ENCODE data around the gene RIN1. TPM values are rescaled to one million over a fixed set of nuclear protein-coding genes. Genes with fewer than 3 reads are reported as not detected.

Gene RIN1
- total and polyA plus RNA-seq, 2 of the 13 experiments (the other 11 are each of a cell fraction or from before 2014, with no cell fraction given) = 2.4 to 4.1 TPM

GRCh38 chr11:66288671-66289547 lies 47.3 kb downstream of the RIN1 start, which contains the start of gene YIF1A (continued):
- TF ChIP-seq ZBED4 (CRISPR knock-in tag; IDR thresholded peaks at IDR 0.05; ENCODE audit: borderline replicate concordance) (no peak), HMGA1 (CRISPR knock-in tag; conservative IDR thresholded peaks at IDR 0.05) (no peak), ZBTB8A (CRISPR knock-in tag; IDR thresholded peaks at IDR 0.05; ENCODE audit: borderline replicate concordance, low read depth) (no peak), CCDC6 (CRISPR knock-in tag; IDR thresholded peaks at IDR 0.05) (peak; percentile 78; the same call in 1 of the 2 replicates), HOXA5 (CRISPR knock-in tag; IDR thresholded peaks at IDR 0.05) (no peak), ZFP36L1 (CRISPR knock-in tag; IDR thresholded peaks at IDR 0.05) (no peak), ZNF784 (CRISPR knock-in tag; IDR thresholded peaks at IDR 0.05; ENCODE audit: borderline replicate concordance) (no peak), RFX5 (IDR thresholded peaks at IDR 0.05; ENCODE audit: low read depth, low read length) (no peak), ZNF33B (CRISPR knock-in tag; IDR thresholded peaks at IDR 0.05) (no peak), MYC (CRISPR knock-in tag; IDR thresholded peaks at IDR 0.05; ENCODE audit: borderline replicate concordance) (peak; percentile 93), KDM1A (CRISPR knock-in tag; IDR thresholded peaks at IDR 0.05) (no peak), GLMP (CRISPR knock-in tag; IDR thresholded peaks at IDR 0.05; ENCODE audit: borderline replicate concordance) (no peak), ZNF138 (CRISPR knock-in tag; IDR thresholded peaks at IDR 0.05; ENCODE audit: low read depth) (no peak), ATM (IDR thresholded peaks at IDR 0.05; ENCODE audit: borderline replicate concordance) (no peak), ZFYVE20 (CRISPR knock-in tag; IDR thresholded peaks at IDR 0.05; ENCODE audit: borderline replicate concordance, low read depth) (peak; percentile 62; the same call in 1 of the 2 replicates), ZNF30 (CRISPR knock-in tag; IDR thresholded peaks at IDR 0.05) (no peak), ZZZ3 (CRISPR knock-in tag; IDR thresholded peaks at IDR 0.05; ENCODE audit: borderline replicate concordance) (no peak)
- TF ChIP-seq, protein P1, sequence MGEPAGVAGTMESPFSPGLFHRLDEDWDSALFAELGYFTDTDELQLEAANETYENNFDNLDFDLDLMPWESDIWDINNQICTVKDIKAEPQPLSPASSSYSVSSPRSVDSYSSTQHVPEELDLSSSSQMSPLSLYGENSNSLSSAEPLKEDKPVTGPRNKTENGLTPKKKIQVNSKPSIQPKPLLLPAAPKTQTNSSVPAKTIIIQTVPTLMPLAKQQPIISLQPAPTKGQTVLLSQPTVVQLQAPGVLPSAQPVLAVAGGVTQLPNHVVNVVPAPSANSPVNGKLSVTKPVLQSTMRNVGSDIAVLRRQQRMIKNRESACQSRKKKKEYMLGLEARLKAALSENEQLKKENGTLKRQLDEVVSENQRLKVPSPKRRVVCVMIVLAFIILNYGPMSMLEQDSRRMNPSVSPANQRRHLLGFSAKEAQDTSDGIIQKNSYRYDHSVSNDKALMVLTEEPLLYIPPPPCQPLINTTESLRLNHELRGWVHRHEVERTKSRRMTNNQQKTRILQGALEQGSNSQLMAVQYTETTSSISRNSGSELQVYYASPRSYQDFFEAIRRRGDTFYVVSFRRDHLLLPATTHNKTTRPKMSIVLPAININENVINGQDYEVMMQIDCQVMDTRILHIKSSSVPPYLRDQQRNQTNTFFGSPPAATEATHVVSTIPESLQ (CRISPR knock-in tag; conservative IDR thresholded peaks at IDR 0.05) = no peak
- TF ChIP-seq, protein P2, sequence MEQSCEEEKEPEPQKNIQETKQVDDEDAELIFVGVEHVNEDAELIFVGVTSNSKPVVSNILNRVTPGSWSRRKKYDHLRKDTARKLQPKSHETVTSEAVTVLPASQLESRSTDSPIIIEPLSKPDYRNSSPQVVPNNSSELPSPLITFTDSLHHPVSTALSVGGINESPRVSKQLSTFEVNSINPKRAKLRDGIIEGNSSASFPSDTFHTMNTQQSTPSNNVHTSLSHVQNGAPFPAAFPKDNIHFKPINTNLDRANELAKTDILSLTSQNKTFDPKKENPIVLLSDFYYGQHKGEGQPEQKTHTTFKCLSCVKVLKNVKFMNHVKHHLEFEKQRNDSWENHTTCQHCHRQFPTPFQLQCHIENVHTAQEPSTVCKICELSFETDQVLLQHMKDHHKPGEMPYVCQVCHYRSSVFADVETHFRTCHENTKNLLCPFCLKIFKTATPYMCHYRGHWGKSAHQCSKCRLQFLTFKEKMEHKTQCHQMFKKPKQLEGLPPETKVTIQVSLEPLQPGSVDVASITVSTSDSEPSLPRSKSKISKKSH (CRISPR knock-in tag; IDR thresholded peaks at IDR 0.05; ENCODE audit: borderline replicate concordance) = no peak; the same call in 1 of the 2 replicates

All from HepG2 (cell line).